GM12875 (cell line): ENCODE results near the gene NTNG1.
A peak's percentile ranks its signal among the peaks of the same experiment; 100 is the strongest.

Experiments
- H3K4me3 ChIP-seq: one replicate; pipeline ENCODE4 v1.5.1; 2011; ENCODE audit warnings: low read depth, low read length, control low read depth
- CTCF ChIP-seq: IDR thresholded peaks from 2 replicates; pipeline ENCODE4 v1.5.1; 2011; ENCODE audit warnings: low read depth, mild to moderate bottlenecking, control low read depth, inconsistent platforms, low read length, moderate library complexity, borderline replicate concordance; ENCODE audit not compliant: insufficient read depth

Gene NTNG1

DNA sequence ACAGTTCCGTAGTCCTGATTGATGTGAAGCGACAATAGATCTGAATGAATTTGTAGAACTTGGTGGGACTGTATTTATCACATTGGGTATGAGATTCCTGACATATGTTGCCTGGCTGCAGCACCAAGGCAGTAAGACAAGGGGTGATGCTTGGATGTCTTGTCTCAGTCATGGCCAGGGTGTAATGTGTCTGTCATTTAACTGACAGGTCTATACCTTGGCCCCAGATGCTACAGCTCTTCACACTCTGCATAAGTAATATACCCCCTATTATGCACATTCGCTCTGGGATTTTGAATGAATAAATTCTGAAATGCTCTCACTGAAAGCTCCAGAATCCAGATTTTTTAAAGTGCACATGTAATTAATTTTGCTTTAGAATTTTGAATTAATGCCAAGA is 47.3 kb downstream of the NTNG1 start:
- TF ChIP-seq CTCF = no peak
- no peak overlapping the region for H3K4me3 ChIP-seq

DNA sequence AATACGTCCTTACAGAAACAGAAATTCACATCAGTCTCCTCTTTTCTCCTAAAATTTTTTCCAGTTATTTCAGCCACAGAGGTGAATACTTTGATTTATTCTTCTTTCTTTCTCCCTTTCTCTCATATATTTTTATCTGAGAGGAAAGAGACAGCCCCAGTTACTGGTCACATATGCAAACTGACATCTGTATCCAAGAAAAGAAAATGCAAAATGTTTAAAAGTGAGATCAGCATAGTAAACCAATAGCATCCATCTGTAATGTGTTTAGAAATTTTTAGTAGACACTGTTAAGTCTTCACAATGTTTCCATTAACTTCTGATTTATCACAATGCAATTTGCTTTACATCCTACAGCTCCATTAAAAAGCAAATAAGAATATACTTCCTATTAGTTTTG is 53.5 kb downstream of the NTNG1 start:
- no peak for TF ChIP-seq CTCF
- H3K4me3 ChIP-seq = no peak overlapping the region

GRCh38 chr1:107195476-107195875 is 54.6 kb downstream of the NTNG1 start:
- no peak overlapping the region for H3K4me3 ChIP-seq
- no peak for TF ChIP-seq CTCF

- no peak overlapping the region for H3K4me3 ChIP-seq
Measured at GRCh38 chr1:107196973-107197562, 56.2 kb downstream of the NTNG1 start.

DNA sequence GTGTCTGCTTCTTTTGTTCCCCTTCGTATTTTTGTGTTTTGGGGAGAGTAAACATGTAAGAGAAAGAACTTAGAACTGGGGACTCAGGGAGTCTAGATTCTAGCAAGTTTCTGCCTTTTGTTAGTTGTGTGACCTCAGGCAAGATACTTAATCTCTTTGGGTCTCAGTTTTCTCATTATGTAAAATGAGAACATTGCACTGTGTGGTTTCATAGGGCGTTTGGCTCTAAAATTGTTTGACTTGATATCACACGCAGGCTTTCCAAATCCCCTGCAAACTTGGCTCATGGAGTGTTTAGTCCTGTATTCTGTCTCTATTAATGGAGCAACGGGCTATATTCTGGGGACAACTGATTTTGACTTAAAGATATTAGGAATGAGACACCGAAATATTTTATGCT is 57.7 kb downstream of the NTNG1 start:
- no peak for TF ChIP-seq CTCF
- H3K4me3 ChIP-seq = no peak overlapping the region

More at GRCh38 chr1:107196973-107197562, 56.2 kb downstream of the NTNG1 start:
- peak; percentile 58 for TF ChIP-seq CTCF

DNA sequence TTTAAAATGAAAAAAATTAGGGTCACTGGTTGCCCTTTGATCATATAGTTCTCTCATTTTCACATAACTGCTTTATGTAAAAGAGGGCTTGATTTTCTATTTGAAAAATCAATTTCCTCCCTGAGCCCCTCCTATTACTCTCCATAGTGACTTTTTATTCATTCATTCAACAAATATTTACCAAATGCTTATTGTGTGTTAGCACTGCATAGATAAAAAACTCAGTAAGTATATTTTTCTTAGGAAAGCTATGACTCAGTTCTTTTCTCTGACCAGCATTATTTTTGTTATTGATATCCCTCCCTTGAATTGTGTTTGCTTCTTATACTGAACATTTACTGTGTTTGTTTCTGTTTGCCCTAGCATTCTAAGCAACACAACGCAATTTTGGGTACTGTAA is 59.8 kb downstream of the NTNG1 start:
- no peak for TF ChIP-seq CTCF
- no peak overlapping the region for H3K4me3 ChIP-seq

DNA sequence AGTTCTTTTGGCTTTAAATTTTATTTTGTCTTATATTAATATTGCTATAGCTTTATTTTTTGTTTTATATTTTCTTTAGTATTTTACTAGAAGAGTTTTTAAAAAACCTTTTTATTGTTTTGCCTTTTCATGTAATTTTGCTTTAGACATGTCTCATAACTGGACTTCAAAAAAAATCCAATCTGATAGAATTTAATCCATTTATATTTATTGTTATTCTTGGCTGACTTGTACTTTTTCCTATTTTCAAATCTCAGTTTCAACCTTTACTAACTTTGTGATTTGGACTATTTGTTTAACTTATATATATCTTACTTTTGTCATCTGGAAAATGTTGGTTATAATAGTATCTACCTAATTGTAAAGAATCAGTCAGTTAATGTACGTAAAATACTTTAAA is 61.2 kb downstream of the NTNG1 start:
- no peak overlapping the region for H3K4me3 ChIP-seq
- TF ChIP-seq CTCF = no peak
